Stimulated activated CD4-positive, alpha-beta T cell treated with anti-CD3 and anti-CD28 coated beads, TNF-alpha, amount 100 ng/mL, for 48 hours (primary cell): ENCODE results near the gene BSND.
"Not testable (repeated sequence)": the region's sequence is repeated elsewhere in the genome, so short reads cannot be mapped to it uniquely, and the experiment has no call there.

ENCODE experiments used
- DNase-seq, 3 donors: peaks; one replicate each; pipeline ENCODE4 v3.0.0-alpha.2; 2020; ENCODE audit warnings: low read depth in 3 of 3

BSND gene

GRCh38 chr1:54998677-54999076 lies at the start of gene BSND:
TSS of gene BSND (plus strand) at chr1:54998933. CDS start at chr1:54999187, 254 bp downstream.
- no peak for DNase-seq

- no peak for DNase-seq
Measured at GRCh38 chr1:54949053-54949452, 49.7 kb upstream of the BSND start.

- DNase-seq, result no peak
Measured at GRCh38 chr1:54950006-54950368, 48.7 kb upstream of the BSND start.

GRCh38 chr1:54950369-54951163 lies 48.2 kb upstream of the BSND start:
- DNase-seq, result peak; percentile 10 to 40 (median 21)

DNA sequence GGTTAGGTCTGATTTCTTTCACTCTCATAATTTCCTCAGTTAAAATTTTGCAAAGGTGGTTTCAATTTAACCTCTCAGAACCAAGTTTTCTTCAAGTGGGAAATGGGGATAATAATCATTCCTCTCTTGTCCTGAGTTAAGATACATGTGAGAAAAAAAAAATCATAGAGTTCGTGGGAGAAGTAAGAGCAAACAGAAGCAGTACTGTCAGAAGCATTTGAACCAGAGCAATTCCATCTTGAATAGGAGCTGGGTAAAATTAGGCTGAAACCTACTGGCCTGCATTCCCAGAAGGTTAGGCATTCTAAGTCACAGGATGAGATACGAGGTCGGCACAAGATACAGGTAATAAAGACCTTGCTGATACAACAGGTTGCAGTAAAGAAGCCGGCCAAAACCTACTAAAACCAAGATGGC lies 46.9 kb upstream of the BSND start:
- no peak for DNase-seq

- no peak for DNase-seq
Measured at GRCh38 chr1:54952950-54953718, 45.6 kb upstream of the BSND start.

- no peak for DNase-seq
Measured at GRCh38 chr1:54953846-54954245, 44.9 kb upstream of the BSND start.

DNA sequence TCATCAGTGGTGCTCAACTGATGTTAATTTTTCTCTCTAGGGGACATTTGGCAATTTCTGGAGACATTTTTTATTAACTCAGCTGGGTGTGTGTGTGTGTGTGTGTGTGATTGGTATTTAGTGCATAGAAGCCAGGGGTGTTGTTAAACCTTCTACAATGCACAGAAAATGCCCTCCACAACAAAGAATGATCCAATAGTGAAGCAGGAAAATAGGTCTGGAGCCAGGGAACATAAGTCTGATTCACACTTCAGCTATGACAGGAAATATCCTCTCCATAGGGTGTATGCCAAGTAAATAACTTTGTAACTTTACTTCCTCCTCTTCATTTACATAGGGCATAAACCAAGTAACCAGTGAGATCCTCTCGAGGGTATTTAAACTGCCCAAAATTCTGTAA lies 43.4 kb upstream of the BSND start:
- no peak for DNase-seq

- DNase-seq, result no peak
Measured at GRCh38 chr1:54956726-54957125, 42.0 kb upstream of the BSND start.

DNA sequence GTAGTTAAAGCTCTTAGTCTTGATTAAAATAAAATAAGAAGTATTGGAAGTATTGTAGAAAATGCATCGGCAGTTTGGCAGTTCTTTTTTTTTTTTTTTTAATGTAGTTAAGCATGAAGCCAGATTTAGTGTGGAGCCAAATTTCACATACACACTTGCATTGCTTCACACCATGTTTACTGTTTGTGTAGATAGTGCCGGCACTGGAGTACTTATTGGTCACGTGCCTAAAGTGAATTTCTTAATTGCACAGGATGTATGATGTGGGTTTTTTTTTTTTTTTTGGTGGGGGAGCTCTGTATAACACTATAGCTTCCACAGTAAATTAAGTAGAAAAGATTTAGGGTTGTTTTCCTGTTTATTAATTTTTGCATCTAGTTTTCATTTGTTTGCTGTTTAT lies 39.5 kb upstream of the BSND start:
- DNase-seq, result no peak

- no peak for DNase-seq
Measured at GRCh38 chr1:54962612-54963395, 35.9 kb upstream of the BSND start.

DNA sequence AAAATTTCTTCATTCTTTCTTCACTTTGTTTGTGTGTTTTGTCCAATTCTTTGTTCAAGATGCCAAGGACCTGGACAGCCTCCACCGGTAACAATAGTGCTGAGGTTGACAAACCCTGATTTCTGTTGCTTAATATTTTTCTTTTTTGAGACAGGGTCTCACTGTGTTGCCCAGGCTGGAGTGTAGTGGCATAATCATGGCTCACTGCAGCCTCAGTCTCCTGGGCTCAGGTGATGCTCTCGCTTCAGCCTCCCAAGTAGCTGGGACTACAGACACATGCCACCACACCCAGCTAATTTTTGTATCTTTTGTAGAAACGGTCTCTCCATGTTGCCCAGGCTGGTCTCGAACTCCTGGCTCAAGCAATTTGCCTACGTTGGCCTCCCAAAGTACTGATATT lies 34.9 kb upstream of the BSND start:
- DNase-seq, result not testable (repeated sequence)

DNA sequence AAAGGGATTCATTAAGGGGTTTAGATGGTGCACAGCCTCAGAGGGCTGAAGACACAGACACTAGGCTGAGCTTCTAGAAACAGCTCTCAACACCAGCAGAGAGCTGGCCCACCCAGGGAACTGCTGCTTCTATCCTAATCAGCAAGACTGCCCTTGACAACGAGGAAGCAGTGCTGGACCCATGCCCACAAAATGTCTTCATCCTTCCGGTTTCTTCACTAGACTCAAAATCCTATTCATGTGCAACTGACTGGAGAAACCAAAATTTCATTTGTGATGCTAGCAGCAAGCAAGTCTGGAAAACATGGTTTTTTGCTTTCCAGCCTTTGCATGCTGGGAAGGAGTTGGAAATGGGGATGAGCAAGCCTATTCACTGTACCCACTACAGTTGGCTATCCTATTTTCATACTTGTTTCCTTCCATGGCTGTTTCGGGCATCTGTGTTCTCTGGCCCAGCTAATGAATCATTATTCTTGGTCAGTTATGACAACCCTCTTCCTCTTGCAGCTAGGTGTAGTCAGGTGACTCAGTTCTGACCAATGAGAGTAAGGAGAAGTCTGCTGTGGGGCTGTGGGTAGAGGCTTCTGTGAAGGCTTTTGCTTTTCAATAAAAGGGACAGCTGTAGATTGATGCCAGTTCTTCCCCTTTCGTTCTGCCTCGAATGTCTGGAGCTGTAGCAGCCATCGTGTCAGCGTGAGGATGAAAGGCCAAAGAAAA lies 33.0 kb upstream of the BSND start:
- no peak for DNase-seq

GRCh38 chr1:54967372-54967771 lies 31.4 kb upstream of the BSND start:
- DNase-seq, result no peak

- no peak for DNase-seq
Measured at GRCh38 chr1:54968551-54968950, 30.2 kb upstream of the BSND start.

DNA sequence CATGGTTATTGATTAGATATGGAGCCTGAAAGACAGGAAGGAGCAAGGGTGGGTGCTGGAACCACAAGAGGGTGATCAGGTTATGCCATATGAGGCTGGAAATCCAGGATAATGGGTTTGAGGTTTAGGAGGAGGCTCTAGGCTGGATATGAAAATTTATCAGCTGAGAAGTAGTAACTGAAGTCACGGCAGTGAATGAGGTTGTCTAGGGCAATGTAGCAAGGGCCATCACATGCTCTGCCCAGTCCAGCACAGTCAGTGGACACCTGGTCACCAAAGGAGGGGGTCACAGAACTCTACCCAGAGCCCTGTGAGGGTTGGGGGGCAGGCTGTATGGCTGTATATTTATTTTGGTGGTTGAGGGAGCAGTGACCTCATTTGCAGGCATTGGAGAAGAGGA lies 28.9 kb upstream of the BSND start:
- DNase-seq, result no peak

GRCh38 chr1:54970901-54971300 lies 27.8 kb upstream of the BSND start:
- DNase-seq, result no peak

GRCh38 chr1:54971317-54971791 lies 27.4 kb upstream of the BSND start:
- DNase-seq, result no peak

DNA sequence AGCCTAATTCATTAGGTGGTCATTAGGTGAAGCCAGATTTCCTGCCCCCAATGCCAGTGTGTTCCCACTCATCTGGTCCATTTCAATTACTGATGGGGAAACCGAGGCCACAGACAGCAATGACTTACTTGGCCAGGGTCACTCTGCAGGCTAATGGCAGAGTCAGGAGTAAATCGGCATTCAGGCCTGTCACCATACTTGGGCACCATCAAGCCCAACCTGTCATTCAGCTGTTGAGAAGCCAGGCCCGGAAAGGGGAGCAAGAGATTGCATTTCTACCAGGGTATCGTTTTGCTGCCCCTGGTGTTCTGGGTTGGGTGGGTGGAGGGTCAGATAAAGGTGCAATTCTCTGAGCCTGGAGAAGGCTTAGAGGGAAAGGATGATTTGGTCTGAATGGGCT lies 26.3 kb upstream of the BSND start:
- DNase-seq, result no peak

GRCh38 chr1:54973205-54973921 lies 25.4 kb upstream of the BSND start:
- no peak for DNase-seq
